NCI-H187 treated with DMSO at 0.1 percent for 48 hours (cell line): Measurements from ENCODE around the gene MGAT2.
A peak's percentile ranks its signal among the peaks of the same experiment; 100 is the strongest.
"Not testable (repeated sequence)": the region's sequence is repeated elsewhere in the genome, so short reads cannot be mapped to it uniquely, and the experiment has no call there.

Source experiments
- DNase-seq: peaks from one replicate; lab custom pipeline; 2025; lab: John Stamatoyannopoulos, UW

MGAT2 gene

DNA sequence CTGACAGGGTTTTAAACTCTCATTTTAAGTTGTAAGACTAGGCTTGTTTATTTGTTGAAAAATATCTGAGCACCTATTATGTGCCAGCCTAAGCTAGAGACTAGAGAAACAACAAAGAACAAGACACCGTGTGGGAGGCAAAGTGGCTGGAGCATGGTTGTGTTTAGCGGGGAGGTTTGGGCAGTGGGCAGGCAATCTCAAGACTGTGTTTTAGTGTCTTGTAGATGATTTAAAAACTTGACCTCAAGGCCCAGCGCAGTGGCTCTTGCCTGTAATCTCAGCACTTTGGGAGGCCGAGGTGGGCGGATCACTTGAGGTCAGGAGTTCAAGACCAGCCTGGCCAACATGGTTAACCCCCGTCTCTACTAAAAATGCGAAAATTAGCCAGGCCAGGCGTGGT, 7.9 kb upstream of the MGAT2 start:
- DNase-seq: no peak

GRCh38 chr14:49614196-49614595, 6.4 kb upstream of the MGAT2 start:
- no peak for DNase-seq

DNA sequence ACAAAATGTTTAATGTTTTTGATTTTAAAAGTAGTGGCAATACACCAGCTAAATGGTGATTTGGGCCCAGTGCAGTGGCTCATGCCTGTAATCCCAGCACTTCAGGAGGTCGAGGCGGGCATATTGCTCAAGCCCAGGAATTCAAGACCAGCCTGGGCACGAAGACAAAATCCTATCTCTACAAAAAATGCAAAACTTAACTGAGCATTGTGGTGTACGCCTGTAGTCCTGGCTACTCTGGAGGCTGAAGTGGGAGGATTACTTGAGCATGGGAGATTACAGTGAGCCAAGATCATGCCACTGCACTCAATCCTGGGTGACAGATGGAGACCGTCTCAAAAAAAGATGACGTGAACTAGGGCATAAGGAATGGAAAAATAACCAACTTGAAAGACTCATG, 4.8 kb upstream of the MGAT2 start:
- no peak for DNase-seq

GRCh38 chr14:49617852-49618519, 2.6 kb upstream of the MGAT2 start:
- DNase-seq: no peak

DNA sequence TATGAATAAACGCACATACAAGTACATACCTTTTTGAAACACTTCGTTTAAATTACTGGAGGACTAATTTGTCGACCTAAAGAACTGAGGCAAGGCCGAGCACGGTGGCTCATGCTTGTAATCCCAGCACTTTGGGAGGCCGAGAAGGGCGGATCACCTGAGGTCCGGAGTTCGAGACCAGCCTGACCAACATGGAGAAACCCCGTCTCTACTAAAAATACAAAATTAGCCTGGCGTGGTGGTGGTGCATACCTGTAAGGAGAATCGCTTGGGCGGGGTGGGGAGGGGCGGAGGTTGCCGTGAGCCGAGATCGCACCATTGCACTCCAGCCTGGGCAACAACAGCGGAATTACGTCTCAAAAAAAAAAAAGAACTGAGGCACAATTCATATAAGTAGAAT, 1.3 kb upstream of the MGAT2 start:
- not testable (repeated sequence) for DNase-seq

DNA sequence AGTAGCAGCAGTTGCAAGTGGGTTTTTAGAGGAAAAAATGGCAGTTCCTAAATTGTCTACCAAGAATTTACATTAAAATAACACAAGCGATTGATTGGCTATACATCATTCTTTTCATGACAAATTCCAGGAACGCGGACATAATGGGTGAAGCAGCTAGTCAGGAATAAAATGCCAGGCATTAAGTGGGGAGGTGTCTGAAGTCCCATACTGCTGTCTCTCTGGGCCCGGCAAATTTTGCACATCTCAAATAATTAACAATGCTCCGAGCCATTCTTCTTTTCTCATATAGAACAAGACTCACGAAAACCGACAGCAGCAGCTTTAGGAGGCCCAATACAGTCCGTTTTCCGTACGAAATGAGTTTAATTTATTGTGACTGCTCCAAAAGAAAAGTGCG, 869 bp upstream of the MGAT2 start:
- DNase-seq: no peak

GRCh38 chr14:49621114-49621881, 699 bp downstream of the MGAT2 start:
- DNase-seq: peak; percentile 43

DNA sequence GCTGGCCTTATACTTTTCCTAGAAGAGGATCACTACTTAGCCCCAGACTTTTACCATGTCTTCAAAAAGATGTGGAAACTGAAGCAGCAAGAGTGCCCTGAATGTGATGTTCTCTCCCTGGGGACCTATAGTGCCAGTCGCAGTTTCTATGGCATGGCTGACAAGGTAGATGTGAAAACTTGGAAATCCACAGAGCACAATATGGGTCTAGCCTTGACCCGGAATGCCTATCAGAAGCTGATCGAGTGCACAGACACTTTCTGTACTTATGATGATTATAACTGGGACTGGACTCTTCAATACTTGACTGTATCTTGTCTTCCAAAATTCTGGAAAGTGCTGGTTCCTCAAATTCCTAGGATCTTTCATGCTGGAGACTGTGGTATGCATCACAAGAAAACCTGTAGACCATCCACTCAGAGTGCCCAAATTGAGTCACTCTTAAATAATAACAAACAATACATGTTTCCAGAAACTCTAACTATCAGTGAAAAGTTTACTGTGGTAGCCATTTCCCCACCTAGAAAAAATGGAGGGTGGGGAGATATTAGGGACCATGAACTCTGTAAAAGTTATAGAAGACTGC, 1.5 kb downstream of the MGAT2 start:
- DNase-seq: no peak

DNA sequence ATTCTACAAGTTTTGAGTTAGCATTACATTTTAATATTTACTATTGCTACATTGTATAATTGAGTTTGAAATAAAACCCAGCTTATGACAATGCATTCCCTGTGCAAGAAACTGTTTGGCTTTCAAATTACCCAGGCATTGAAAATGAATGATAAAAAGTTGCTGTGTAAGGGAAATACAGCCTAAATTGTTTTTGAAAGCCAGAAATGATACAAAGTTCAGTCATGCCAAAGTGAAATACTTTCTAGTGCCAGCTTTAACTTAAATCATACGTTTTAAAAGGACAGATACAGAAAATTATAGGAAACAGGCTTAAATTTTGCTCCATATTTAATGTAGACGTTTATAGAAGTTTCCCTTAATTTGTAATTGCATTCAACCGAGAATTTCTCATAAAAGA, 2.8 kb downstream of the MGAT2 start:
- no peak for DNase-seq

GRCh38 chr14:49623941-49624839, 3.6 kb downstream of the MGAT2 start:
- DNase-seq: no peak

DNA sequence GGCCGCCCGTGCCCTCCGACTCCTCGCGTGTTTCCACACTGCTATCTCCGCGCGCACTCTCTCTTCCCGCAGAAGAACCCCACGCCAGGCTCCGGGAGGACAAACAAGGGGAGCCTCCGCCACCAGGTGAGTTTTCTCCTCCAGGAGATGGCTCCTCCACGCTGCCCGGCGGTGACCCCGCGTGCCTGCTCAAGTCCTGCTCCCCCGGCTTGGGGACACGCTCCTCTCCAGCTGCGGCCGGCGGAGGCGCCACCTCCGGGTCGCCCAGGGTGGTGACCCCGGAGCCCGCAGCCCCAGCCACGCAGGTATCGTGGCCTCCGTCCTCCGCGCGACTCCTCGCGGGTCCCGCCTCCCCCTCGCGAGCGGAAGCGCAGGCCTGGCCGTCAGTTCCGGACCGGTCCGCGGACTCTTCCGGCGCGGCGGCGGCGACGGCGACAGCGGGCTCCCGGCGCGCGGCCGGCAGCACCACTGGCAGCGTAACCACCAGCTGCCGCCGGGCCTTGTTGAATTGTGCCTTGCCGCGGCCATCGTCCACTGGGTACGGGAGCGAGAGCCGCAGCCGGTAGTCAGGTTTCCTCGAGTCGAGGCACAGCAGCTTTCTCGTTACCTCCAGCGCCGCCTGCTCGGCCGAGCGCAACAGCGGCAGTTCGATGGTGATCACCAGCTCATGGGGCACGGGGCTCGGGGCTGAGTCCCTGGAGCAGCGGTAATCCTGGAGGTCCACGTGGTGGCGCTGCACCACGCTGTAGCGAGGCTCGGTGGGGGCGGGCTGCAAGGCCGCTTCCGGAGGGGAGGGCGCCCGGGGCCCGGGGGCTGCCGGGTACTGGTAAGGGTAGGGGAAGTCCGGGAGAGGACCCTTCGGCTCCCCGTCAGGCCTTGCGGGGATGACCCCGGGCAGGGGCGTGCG, 13.3 kb downstream of the MGAT2 start:
- DNase-seq: peak; percentile 61

- peak; percentile 44 for DNase-seq
Measured at GRCh38 chr14:49634547-49635334, 14.1 kb downstream of the MGAT2 start, which contains the start of gene DNAAF2. Gene DNAAF2, minus strand, starts transcription at chr14:49635244. Its CDS starts 95 bp downstream, at chr14:49635149.

DNA sequence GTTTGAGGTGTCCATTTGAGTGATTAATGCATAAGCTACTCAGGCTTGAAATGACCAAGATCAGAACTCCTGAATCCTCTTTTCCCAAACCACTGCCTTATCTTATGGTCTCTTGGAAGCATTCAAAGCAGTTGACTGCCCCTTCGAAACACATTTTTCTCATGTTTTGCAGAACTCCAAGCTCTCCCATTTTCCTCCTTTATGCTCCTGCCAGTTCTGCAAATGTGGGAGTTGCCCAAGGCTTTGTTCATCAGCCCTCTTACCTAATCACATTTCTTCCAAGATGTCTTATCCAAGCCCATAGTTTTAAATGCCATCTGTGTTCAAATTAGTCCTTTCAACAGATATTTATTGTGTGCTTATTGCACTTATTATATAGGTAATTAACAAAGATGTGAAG, 16.3 kb downstream of the MGAT2 start:
- no peak for DNase-seq

- DNase-seq: no peak
Measured at GRCh38 chr14:49637534-49638078, 17.0 kb downstream of the MGAT2 start.

DNA sequence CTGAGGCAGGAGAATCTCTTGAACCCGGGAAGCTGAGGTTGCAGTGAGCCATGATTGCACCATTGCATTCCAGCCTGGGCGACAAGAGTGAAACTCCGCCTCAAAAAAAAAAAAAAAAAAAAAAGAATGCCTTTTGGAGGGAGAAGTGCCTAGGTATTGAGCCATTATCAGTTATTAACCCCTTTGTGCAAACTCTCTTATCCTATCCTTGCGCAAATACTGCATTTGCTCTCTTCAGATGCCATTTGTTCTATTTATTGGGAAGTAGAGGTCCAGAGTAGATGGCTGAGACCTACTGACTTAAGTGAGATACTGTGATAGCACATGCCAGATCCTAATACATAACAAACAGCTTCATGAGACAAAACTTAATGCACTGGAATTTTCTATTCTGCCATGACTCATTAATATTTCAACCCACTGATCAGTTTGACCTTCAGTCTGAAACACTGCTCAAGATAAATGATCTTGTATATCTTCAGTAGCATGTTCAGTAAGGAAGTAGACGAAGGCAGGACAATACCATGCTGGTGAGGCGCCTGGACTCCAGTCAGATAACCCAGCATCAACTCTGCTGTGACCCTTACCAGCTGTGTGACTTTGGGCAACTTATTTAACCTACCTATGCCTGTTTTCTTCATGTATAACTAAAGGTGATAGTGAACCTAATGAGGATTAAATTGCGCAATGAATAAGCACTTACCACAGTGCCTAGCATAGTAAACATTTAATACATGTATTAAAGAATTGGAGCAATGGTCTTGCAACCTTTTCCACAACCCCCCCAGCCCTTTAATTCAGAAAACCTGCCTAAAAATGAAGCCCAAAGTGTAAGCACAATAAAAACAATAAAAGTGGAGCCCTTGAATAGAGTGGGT, 20.2 kb downstream of the MGAT2 start:
- DNase-seq: no peak

DNA sequence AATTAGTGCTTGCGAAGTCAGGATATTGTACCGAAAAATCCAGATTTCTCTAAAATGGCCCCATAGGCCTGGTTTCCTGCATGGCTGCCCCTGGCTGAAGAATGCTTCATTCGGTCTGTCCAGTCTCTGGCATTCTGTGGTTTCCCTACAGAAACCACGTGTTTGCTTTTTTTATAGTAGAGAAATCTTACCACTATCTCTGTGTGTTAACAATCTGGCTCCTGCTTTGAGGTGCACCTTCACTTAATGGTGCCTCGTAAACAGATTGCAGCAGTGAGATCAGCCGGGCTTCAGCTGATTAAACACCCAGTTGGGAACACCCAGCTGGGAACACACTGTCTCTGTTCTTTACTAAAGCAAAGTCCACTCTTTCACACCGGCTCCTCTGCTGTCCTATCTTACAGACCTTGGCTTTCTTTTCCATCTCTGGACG, 21.1 kb downstream of the MGAT2 start:
- no peak for DNase-seq

- DNase-seq: no peak
Measured at GRCh38 chr14:49642163-49642562, 21.6 kb downstream of the MGAT2 start.

- DNase-seq: no peak
Measured at GRCh38 chr14:49653508-49653907, 32.9 kb downstream of the MGAT2 start.

DNA sequence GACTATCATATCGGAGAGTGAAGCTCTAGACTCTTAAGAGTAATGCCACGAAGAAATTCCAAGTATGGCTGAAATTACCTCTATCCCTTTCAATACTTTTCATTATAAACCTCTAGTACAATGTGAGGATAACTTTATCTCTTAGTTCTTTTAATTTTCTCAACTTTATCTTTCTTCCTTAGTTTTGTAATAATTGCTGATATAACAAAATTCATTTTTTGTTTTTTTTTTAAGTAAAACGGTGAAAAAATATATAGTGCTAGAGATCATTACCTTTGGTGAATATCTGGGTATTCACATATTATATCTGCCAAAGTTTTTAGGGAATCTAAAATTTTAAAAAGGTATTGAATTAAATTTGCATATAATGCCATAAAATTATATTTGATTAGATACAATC, 33.9 kb downstream of the MGAT2 start:
- no peak for DNase-seq
